COLO829 (cell line): Measurements from ENCODE around the gene GRIP1.

Source experiments
- DNase-seq: peaks from one replicate; pipeline ENCODE4 v3.0.0; 2012; ENCODE audit warnings: low spot score

The GRIP1 gene

GRCh38 chr12:66640691-66641460, 38.0 kb downstream of the GRIP1 start:
- no peak for DNase-seq

GRCh38 chr12:66638666-66639065, 40.2 kb downstream of the GRIP1 start:
- no peak for DNase-seq

- DNase-seq = no peak
Measured at GRCh38 chr12:66637699-66638301, 41.1 kb downstream of the GRIP1 start.

GRCh38 chr12:66636771-66637170, 42.1 kb downstream of the GRIP1 start:
- no peak for DNase-seq

- DNase-seq = no peak
Measured at GRCh38 chr12:66633676-66634075, 45.2 kb downstream of the GRIP1 start.

GRCh38 chr12:66629138-66629870, 49.6 kb downstream of the GRIP1 start:
- no peak for DNase-seq

GRCh38 chr12:66627988-66628317, 50.9 kb downstream of the GRIP1 start:
- DNase-seq = no peak

- no peak for DNase-seq
Measured at GRCh38 chr12:66627270-66627987, 51.4 kb downstream of the GRIP1 start.

- no peak for DNase-seq
Measured at GRCh38 chr12:66624806-66625205, 54.1 kb downstream of the GRIP1 start.

GRCh38 chr12:66623455-66623854, 55.4 kb downstream of the GRIP1 start:
- DNase-seq = no peak

GRCh38 chr12:66620688-66621087, 58.2 kb downstream of the GRIP1 start:
- DNase-seq = no peak

GRCh38 chr12:66620026-66620425, 58.9 kb downstream of the GRIP1 start:
- no peak for DNase-seq

- no peak for DNase-seq
Measured at GRCh38 chr12:66617991-66618390, 60.9 kb downstream of the GRIP1 start.

- DNase-seq = no peak
Measured at GRCh38 chr12:66612090-66612775, 66.6 kb downstream of the GRIP1 start.

- DNase-seq = no peak
Measured at GRCh38 chr12:66607147-66607546, 71.7 kb downstream of the GRIP1 start.

- no peak for DNase-seq
Measured at GRCh38 chr12:66605293-66605692, 73.6 kb downstream of the GRIP1 start.

GRCh38 chr12:66603981-66604479, 74.8 kb downstream of the GRIP1 start:
- DNase-seq = no peak

GRCh38 chr12:66603461-66603860, 75.4 kb downstream of the GRIP1 start:
- no peak for DNase-seq

GRCh38 chr12:66602483-66603143, 76.3 kb downstream of the GRIP1 start:
- no peak for DNase-seq

GRCh38 chr12:66600903-66601302, 78.0 kb downstream of the GRIP1 start:
- DNase-seq = no peak

GRCh38 chr12:66599816-66600215, 79.1 kb downstream of the GRIP1 start:
- DNase-seq = no peak
